Neural cell (in vitro differentiated cells): ENCODE data around the gene PDE6D.

Experiments
- CTCF ChIP-seq: fragments of 450-650 bp; IDR thresholded peaks from 2 replicates; pipeline ENCODE4 v1.5.1; 2014; ENCODE audit warnings: antibody characterized with exemption, mild to moderate bottlenecking, moderate library complexity; ENCODE audit not compliant: poor library complexity, severe bottlenecking
- EZH2 ChIP-seq: fragments of 200-600, 300-800 bp; shearing (Covaris generic), sonication (generic); IDR thresholded peaks from 2 replicates; pipeline ENCODE4 v1.6.1; 2014; ENCODE audit warnings: antibody characterized with exemption, low read length, borderline replicate concordance, mild to moderate bottlenecking; ENCODE audit not compliant: insufficient read depth, poor library complexity, severe bottlenecking
- RAD21 ChIP-seq: fragments of 450-650 bp; conservative IDR thresholded peaks from 2 replicates; pipeline ENCODE4 v1.6.1; 2014; ENCODE audit warnings: antibody characterized with exemption, mild to moderate bottlenecking, moderate library complexity
- TAF1 ChIP-seq: IDR thresholded peaks from 2 replicates; pipeline ENCODE4 v1.6.1; 2012; ENCODE audit warnings: low read depth
- TF ChIP-seq, protein P1 (sequence below): IDR thresholded peaks from 2 replicates; pipeline ENCODE4 v1.6.1; 2012; ENCODE audit warnings: borderline replicate concordance

GRCh38 chr2:231720292-231720986 is 60.6 kb downstream of the PDE6D start:
- TF ChIP-seq CTCF (no peak), TAF1 (no peak), EZH2 (no peak), RAD21 (no peak)
- TF ChIP-seq, protein P1, sequence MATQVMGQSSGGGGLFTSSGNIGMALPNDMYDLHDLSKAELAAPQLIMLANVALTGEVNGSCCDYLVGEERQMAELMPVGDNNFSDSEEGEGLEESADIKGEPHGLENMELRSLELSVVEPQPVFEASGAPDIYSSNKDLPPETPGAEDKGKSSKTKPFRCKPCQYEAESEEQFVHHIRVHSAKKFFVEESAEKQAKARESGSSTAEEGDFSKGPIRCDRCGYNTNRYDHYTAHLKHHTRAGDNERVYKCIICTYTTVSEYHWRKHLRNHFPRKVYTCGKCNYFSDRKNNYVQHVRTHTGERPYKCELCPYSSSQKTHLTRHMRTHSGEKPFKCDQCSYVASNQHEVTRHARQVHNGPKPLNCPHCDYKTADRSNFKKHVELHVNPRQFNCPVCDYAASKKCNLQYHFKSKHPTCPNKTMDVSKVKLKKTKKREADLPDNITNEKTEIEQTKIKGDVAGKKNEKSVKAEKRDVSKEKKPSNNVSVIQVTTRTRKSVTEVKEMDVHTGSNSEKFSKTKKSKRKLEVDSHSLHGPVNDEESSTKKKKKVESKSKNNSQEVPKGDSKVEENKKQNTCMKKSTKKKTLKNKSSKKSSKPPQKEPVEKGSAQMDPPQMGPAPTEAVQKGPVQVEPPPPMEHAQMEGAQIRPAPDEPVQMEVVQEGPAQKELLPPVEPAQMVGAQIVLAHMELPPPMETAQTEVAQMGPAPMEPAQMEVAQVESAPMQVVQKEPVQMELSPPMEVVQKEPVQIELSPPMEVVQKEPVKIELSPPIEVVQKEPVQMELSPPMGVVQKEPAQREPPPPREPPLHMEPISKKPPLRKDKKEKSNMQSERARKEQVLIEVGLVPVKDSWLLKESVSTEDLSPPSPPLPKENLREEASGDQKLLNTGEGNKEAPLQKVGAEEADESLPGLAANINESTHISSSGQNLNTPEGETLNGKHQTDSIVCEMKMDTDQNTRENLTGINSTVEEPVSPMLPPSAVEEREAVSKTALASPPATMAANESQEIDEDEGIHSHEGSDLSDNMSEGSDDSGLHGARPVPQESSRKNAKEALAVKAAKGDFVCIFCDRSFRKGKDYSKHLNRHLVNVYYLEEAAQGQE, result no peak
